Esophagus squamous epithelium (tissue), 4 donors: ENCODE data around the gene MCRIP1.

Experiments
- CTCF ChIP-seq, 6 experiments: fragments of 450-650 bp in 4 of 6; fragments of 200-600 bp in 2 of 6; sonication (generic) in 2 of 6; IDR thresholded peaks; one replicate each; pipeline ENCODE4 v1.5.1; 2016 to 2019; ENCODE audit warnings: antibody characterized with exemption in 6 of 6, mild to moderate bottlenecking in 4 of 6, moderate library complexity in 4 of 6
- POLR2A ChIP-seq, 4 donors: fragments of 450-650 bp; IDR thresholded peaks; one replicate each; pipeline ENCODE4 v1.6.1; 2017; ENCODE audit warnings: antibody characterized with exemption in 4 of 4, mild to moderate bottlenecking in 4 of 4, moderate library complexity in 3 of 4

- TF ChIP-seq CTCF (IDR thresholded peaks at IDR 0.05) = no peak
- TF ChIP-seq POLR2A (IDR thresholded peaks at IDR 0.05) = no peak
These were observed 27.2 kb downstream of the MCRIP1 start for GRCh38 chr17:81805707-81806460.
